H1 (cell line): ENCODE data around the gene PTCD3. TPM values are rescaled to one million over a fixed set of nuclear protein-coding genes. Genes with fewer than 3 reads are reported as not detected.

Experiments
- CTCF ChIA-PET: fragments of 300-600 bp; sonication (Branson Sonifier 250); formaldehyde crosslinking; loops from one replicate; lab custom pipeline; 2021; ENCODE audit not compliant: partially characterized antibody; lab: Charles Lee
- POLR2A ChIA-PET: fragments of 300-600 bp; sonication (Branson Sonifier 250); formaldehyde crosslinking; loops from one replicate; lab custom pipeline; 2021; ENCODE audit warnings: inconsistent platforms; ENCODE audit not compliant: partially characterized antibody; lab: Charles Lee
- DNase-seq, 2 experiments: peaks; one replicate each; pipeline versions ENCODE4 v3.0.0 to v3.0.0-alpha.2; 2010 to 2022; ENCODE audit warnings: low spot score in 2 of 2, low read depth in 1 of 2, mixed read lengths in 1 of 2
- FAIRE-seq: peaks from 2 replicates; lab custom pipeline; 2011; peaks lifted over from hg19 to GRCh38; lab: Jason Lieb, UNC
- H2AFZ ChIP-seq: 2 replicates; pipeline ENCODE4 v1.8.1; 2012; ENCODE audit warnings: low read length, inconsistent platforms
- H2AK5ac ChIP-seq: 2 replicates; pipeline ENCODE4 v1.6.1; 2013; ENCODE audit warnings: low read depth, low read length
- H2BK120ac ChIP-seq: replicated peaks from 2 replicates; pipeline ENCODE3; 2013; ENCODE audit warnings: low read depth, low read length, inconsistent platforms
- H2BK12ac ChIP-seq: 2 replicates; pipeline ENCODE4 v1.6.1; 2013; ENCODE audit warnings: low read depth, low read length
- H2BK15ac ChIP-seq: 2 replicates; pipeline ENCODE4 v1.6.1; 2013; ENCODE audit warnings: low read length
- H2BK20ac ChIP-seq: 2 replicates; pipeline ENCODE4 v1.6.1; 2013; ENCODE audit warnings: low read length
- H2BK5ac ChIP-seq: 2 replicates; pipeline ENCODE4 v1.6.1; 2013; ENCODE audit warnings: low read depth, low read length
- H3K14ac ChIP-seq: 2 replicates; pipeline ENCODE4 v1.6.1; 2013; ENCODE audit warnings: inconsistent platforms; ENCODE audit not compliant: insufficient read length
- H3K18ac ChIP-seq: 2 replicates; pipeline ENCODE4 v1.6.1; 2013; ENCODE audit warnings: low read length; ENCODE audit errors: extremely low read depth
- H3K23ac ChIP-seq: 2 replicates; pipeline ENCODE4 v1.6.1; 2013; ENCODE audit warnings: inconsistent platforms; ENCODE audit not compliant: insufficient read length
- H3K23me2 ChIP-seq: 2 replicates; pipeline ENCODE4 v1.6.1; 2013; ENCODE audit warnings: low read depth, low read length
- H3K27ac ChIP-seq: 2 replicates; pipeline ENCODE4 v1.6.1; 2011; ENCODE audit warnings: low read depth, low read length, inconsistent platforms
- H3K27me3 ChIP-seq, 4 experiments: replicated peaks in 1 of 4; 1 replicate in 1 of 4; 2 replicates in 3 of 4; pipeline versions ENCODE4 v1.6.1 to v1.8.1; 2011 to 2013; ENCODE audit warnings: low read length in 3 of 4, mild to moderate bottlenecking in 3 of 4, inconsistent platforms in 2 of 4, mixed read lengths in 2 of 4, moderate library complexity in 1 of 4; ENCODE audit not compliant: control insufficient read depth in 3 of 4, insufficient read depth in 3 of 4; ENCODE audit errors: extremely low read depth in 1 of 4
- H3K36me3 ChIP-seq, 4 experiments: 2 replicates each; pipeline versions ENCODE4 v1.6.1 to v1.8.1; 2011 to 2013; ENCODE audit warnings: mild to moderate bottlenecking in 4 of 4, low read length in 3 of 4, moderate library complexity in 2 of 4, control low read depth in 1 of 4, inconsistent platforms in 1 of 4; ENCODE audit not compliant: insufficient read depth in 4 of 4, control insufficient read depth in 2 of 4
- H3K4ac ChIP-seq: replicated peaks from 2 replicates; pipeline ENCODE3; 2013; ENCODE audit warnings: low read length, low read depth, mixed read lengths, inconsistent platforms; ENCODE audit not compliant: insufficient read length
- H3K4me1 ChIP-seq, 4 experiments: replicated peaks in 1 of 4; 1 replicate in 1 of 4; 2 replicates in 3 of 4; pipeline versions ENCODE4 v1.6.1 to v1.8.1; 2011 to 2013; ENCODE audit warnings: low read length in 3 of 4, inconsistent platforms in 2 of 4, mixed read lengths in 1 of 4; ENCODE audit not compliant: insufficient read depth in 4 of 4, control insufficient read depth in 3 of 4
- H3K4me2 ChIP-seq, 2 experiments: 2 replicates each; pipeline versions ENCODE4 v1.6.1 to v1.8.1; 2011 to 2013; ENCODE audit warnings: low read depth in 2 of 2, low read length in 2 of 2, control low read depth in 1 of 2, inconsistent platforms in 1 of 2, mild to moderate bottlenecking in 1 of 2; ENCODE audit not compliant: insufficient read depth in 1 of 2
- H3K4me3 ChIP-seq, 4 experiments: fragments of 200-600, 300-600 bp in 1 of 4; sonication (generic), shearing (Covaris generic), sonication (Bioruptor Twin) in 1 of 4; 2 replicates each; pipeline versions ENCODE4 v1.5.1 to v1.8.1; 2011 to 2016; ENCODE audit warnings: low read length in 4 of 4, low read depth in 3 of 4, control low read depth in 2 of 4, inconsistent platforms in 2 of 4, mild to moderate bottlenecking in 2 of 4, mixed read lengths in 1 of 4, moderate library complexity in 1 of 4; ENCODE audit not compliant: insufficient read depth in 2 of 4; ENCODE audit errors: extremely low read depth in 1 of 4
- H3K56ac ChIP-seq: replicated peaks from 2 replicates; pipeline ENCODE3; 2013; ENCODE audit warnings: low read depth, mild to moderate bottlenecking, mixed read lengths, low read length, inconsistent platforms; ENCODE audit not compliant: insufficient read length
- H3K79me1 ChIP-seq: 2 replicates; pipeline ENCODE4 v1.6.1; 2013; ENCODE audit warnings: low read depth, low read length, control low read depth
- H3K79me2 ChIP-seq, 2 experiments: 2 replicates each; pipeline versions ENCODE4 v1.6.1 to v1.8.1; 2012 to 2013; ENCODE audit warnings: low read length in 2 of 2, mild to moderate bottlenecking in 2 of 2, inconsistent platforms in 1 of 2; ENCODE audit not compliant: insufficient read depth in 2 of 2, control insufficient read depth in 1 of 2
- H3K9ac ChIP-seq, 4 experiments: replicated peaks in 1 of 4; 1 replicate in 1 of 4; 2 replicates in 3 of 4; pipeline versions ENCODE4 v1.6.1 to v1.8.1; 2011 to 2013; ENCODE audit warnings: low read depth in 3 of 4, low read length in 3 of 4, control low read depth in 2 of 4, mild to moderate bottlenecking in 2 of 4, moderate library complexity in 2 of 4, inconsistent platforms in 1 of 4; ENCODE audit errors: extremely low read depth in 1 of 4
- H3K9me3 ChIP-seq, 2 experiments: 2 replicates each; pipeline versions ENCODE4 v1.6.1 to v1.8.1; 2012 to 2013; ENCODE audit warnings: mild to moderate bottlenecking in 2 of 2, moderate library complexity in 2 of 2, control low read depth in 1 of 2, inconsistent platforms in 1 of 2, low read depth in 1 of 2, low read length in 1 of 2, mixed read lengths in 1 of 2; ENCODE audit not compliant: insufficient read depth in 2 of 2
- H4K20me1 ChIP-seq, 2 experiments: replicated peaks in 1 of 2; 2 replicates each; pipeline versions ENCODE3 to v1.8.1; 2011 to 2013; ENCODE audit warnings: inconsistent platforms in 2 of 2, low read length in 2 of 2, mild to moderate bottlenecking in 1 of 2; ENCODE audit not compliant: insufficient read depth in 2 of 2, control insufficient read depth in 1 of 2
- H4K5ac ChIP-seq: 2 replicates; pipeline ENCODE4 v1.6.1; 2013; ENCODE audit warnings: low read length, low read depth, mixed read lengths, inconsistent platforms; ENCODE audit not compliant: insufficient read length
- H4K8ac ChIP-seq: 2 replicates; pipeline ENCODE4 v1.8.0; 2013; ENCODE audit warnings: mild to moderate bottlenecking, moderate library complexity, low read length, inconsistent platforms; ENCODE audit not compliant: insufficient read depth; ENCODE audit errors: extremely low read depth
- H4K91ac ChIP-seq: replicated peaks from 2 replicates; pipeline ENCODE3; 2013; ENCODE audit warnings: low read length, mixed read lengths, inconsistent platforms; ENCODE audit not compliant: insufficient read length
- BRCA1 ChIP-seq: IDR thresholded peaks from 2 replicates; pipeline ENCODE4 v1.6.1; 2012; ENCODE audit warnings: low read depth, low read length, improper control_type of control experiment
- CHD2 ChIP-seq: IDR thresholded peaks from 2 replicates; pipeline ENCODE4 v1.6.1; 2012; ENCODE audit warnings: low read length, improper control_type of control experiment
- GTF2F1 ChIP-seq: IDR thresholded peaks from 2 replicates; pipeline ENCODE4 v1.6.1; 2012; ENCODE audit warnings: low read depth, low read length, improper control_type of control experiment, borderline replicate concordance
- HDAC2 ChIP-seq, 2 experiments: fragments of 300-600 bp in 1 of 2; sonication (generic) in 1 of 2; IDR thresholded peaks; 2 replicates each; pipeline ENCODE4 v1.6.1; 2011 to 2012; ENCODE audit warnings: low read depth in 2 of 2, low read length in 2 of 2, mild to moderate bottlenecking in 2 of 2, moderate library complexity in 2 of 2, borderline replicate concordance in 1 of 2, inconsistent platforms in 1 of 2
- HDAC6 ChIP-seq: IDR thresholded peaks from one replicate; pipeline ENCODE4 v1.7.1; 2012; ENCODE audit warnings: low read depth, mild to moderate bottlenecking, inconsistent platforms, low read length, moderate library complexity
- JUN ChIP-seq: IDR thresholded peaks from 2 replicates; pipeline ENCODE4 v1.6.1; 2011; ENCODE audit warnings: low read depth, mild to moderate bottlenecking, improper control_type of control experiment, low read length
- JUND ChIP-seq: IDR thresholded peaks from 2 replicates; pipeline ENCODE4 v1.6.1; 2011; ENCODE audit warnings: mild to moderate bottlenecking, improper control_type of control experiment, low read length
- NANOG ChIP-seq: IDR thresholded peaks from 2 replicates; pipeline ENCODE4 v1.6.1; 2011; ENCODE audit warnings: low read length, low read depth, mild to moderate bottlenecking, inconsistent platforms; ENCODE audit not compliant: insufficient read depth, poor library complexity, severe bottlenecking
- POU5F1 ChIP-seq: IDR thresholded peaks from 2 replicates; pipeline ENCODE4 v1.6.1; 2011; ENCODE audit warnings: low read depth, mild to moderate bottlenecking, low read length, moderate library complexity
- RFX5 ChIP-seq: IDR thresholded peaks from 2 replicates; pipeline ENCODE4 v1.6.1; 2011; ENCODE audit warnings: low read depth, low read length, improper control_type of control experiment, borderline replicate concordance
- SAP30 ChIP-seq: fragments of 300-600 bp; sonication (generic); IDR thresholded peaks from 2 replicates; pipeline ENCODE4 v1.7.1; 2012; ENCODE audit warnings: low read length, moderate library complexity, mild to moderate bottlenecking, inconsistent platforms; ENCODE audit not compliant: insufficient read depth, insufficient replicate concordance
- SP4 ChIP-seq: IDR thresholded peaks from 2 replicates; pipeline ENCODE4 v1.6.1; 2012; ENCODE audit warnings: low read length, inconsistent platforms
- SUZ12 ChIP-seq: fragments of 200-600 bp; sonication (generic); IDR thresholded peaks from 2 replicates; pipeline ENCODE4 v1.6.1; 2012; ENCODE audit warnings: mild to moderate bottlenecking, inconsistent platforms, low read length, moderate library complexity, mixed read lengths
- WGBS, 2 experiments: shearing (Covaris generic) in 1 of 2; methylation state at CpG; one replicate each; pipeline versions ENCODE4 v1.1.6 to v1.1.7; 2013 to 2015; ENCODE audit warnings: low lambda C conversion rate in 2 of 2, mixed read lengths in 2 of 2, inconsistent platforms in 1 of 2, low coverage in 1 of 2, missing lambda C conversion rate in 1 of 2; ENCODE audit not compliant: insufficient replicate concordance in 2 of 2, insufficient coverage in 1 of 2, insufficient read length in 1 of 2; ENCODE audit errors: extremely low coverage in 1 of 2, missing lambda C conversion rate in 1 of 2; 5-methylcytosine and 5-hydroxymethylcytosine counted together
- polyA plus RNA-seq, 7 experiments: library from polyadenylated mRNA; depleted of rRNA in 3 of 7; stranded (reverse) in 5 of 7; unstranded in 2 of 7; fragments of >200 nt in 5 of 7; fragments of 200-250 nt in 2 of 7; gene quantifications; 1 replicate in 5 of 7; 2 replicates in 1 of 7; 4 replicates in 1 of 7; pipeline versions ENCODE4 v1.2.1 to v1.2.3, GENCODE V29; 2011 to 2013; ENCODE audit warnings: missing spikeins in 2 of 7, mixed read lengths in 2 of 7
- total RNA-seq: library from RNA; stranded (reverse); fragmentation: NEBNext Ultra II Directional; extraction: Animal tissue kit (Norgen Biotek cat#: 25700); gene quantifications from 2 replicates; pipeline ENCODE4 v1.2.1, GENCODE V29; 2021
- TF ChIP-seq, protein P1 (sequence below): IDR thresholded peaks from 2 replicates; pipeline ENCODE4 v1.6.1; 2011; ENCODE audit warnings: low read depth, mild to moderate bottlenecking, low read length; ENCODE audit not compliant: insufficient read depth

The PTCD3 gene
- total and polyA plus RNA-seq, 2 of the 8 experiments (the other 6 are each of a cell fraction or from before 2014, with no cell fraction given) = 64.3 to 192 TPM

DNA sequence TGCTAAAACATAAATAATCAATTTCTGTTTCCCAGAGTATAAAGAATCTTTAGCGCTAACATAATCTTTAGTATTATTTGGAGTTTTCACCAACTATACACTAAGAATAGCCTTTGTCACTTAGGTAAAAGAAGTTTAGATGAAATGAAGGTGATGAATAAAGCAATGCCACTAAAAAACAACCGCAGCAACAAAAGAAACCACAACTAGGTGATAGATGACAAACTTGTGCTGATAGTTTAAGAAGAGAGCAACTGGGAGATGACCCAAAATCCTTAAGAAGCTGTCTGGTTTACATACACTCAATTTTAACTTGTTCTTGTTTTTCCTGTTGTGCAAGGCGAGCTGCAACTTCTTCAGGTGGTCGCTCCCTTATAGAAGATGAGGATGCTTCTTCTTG, 64.4 kb downstream of the PTCD3 start:
- H3K4ac ChIP-seq = no peak overlapping the region
- H3K4me3 ChIP-seq = no peak overlapping the region
- no peaks in the 10 kb centered on the region for H3K79me2 ChIP-seq
- WGBS, 2 experiments = 93% methylated on average over 4 of the region's 4 CpGs; no CpG with 5 or more reads in 1 of the 2 experiments
- H3K14ac ChIP-seq = no peak overlapping the region
- no peak overlapping the region for H2AFZ ChIP-seq
- H3K56ac ChIP-seq = no peak overlapping the region
- FAIRE-seq = no peak
- no peaks in the 10 kb centered on the region for H3K79me1 ChIP-seq
- no peak overlapping the region for H3K27ac ChIP-seq
- no peaks in the 10 kb centered on the region for H3K9me3 ChIP-seq
- no peak overlapping the region for H2BK120ac ChIP-seq
- H4K20me1 ChIP-seq = no peaks in the 10 kb centered on the region
- H3K36me3 ChIP-seq = peaks cover 2 to 48% (median 26%) of the 10 kb centered on the region in 4 experiments; a peak in 6 of 8 replicates
- ChIA-PET POLR2A (no interaction called here), CTCF (no interaction called here)
- no peaks in the 10 kb centered on the region for H3K4me1 ChIP-seq
- no peak overlapping the region for H2BK15ac ChIP-seq
- no peaks in the 10 kb centered on the region for H3K27me3 ChIP-seq
- no peak overlapping the region for H3K4me2 ChIP-seq
- H2BK20ac ChIP-seq = no peak overlapping the region
- H3K18ac ChIP-seq = no peak overlapping the region
- H3K23me2 ChIP-seq = no peaks in the 10 kb centered on the region
- H2AK5ac ChIP-seq = no peak overlapping the region
- H2BK5ac ChIP-seq = no peak overlapping the region
- H3K9ac ChIP-seq = no peak overlapping the region
- no peak overlapping the region for H2BK12ac ChIP-seq
- H3K23ac ChIP-seq = no peak overlapping the region
- DNase-seq = no peak
- no peak overlapping the region for H4K91ac ChIP-seq
- no peak overlapping the region for H4K5ac ChIP-seq
- no peak overlapping the region for H4K8ac ChIP-seq
- no peak for TF ChIP-seq HDAC6
- no peak for TF ChIP-seq SUZ12
- no peak for TF ChIP-seq GTF2F1
- TF ChIP-seq NANOG = no peak
- no peak for TF ChIP-seq SP4
- TF ChIP-seq RFX5 = no peak
- no peak for TF ChIP-seq POU5F1
- TF ChIP-seq JUND = no peak
- TF ChIP-seq HDAC2 (IDR thresholded peaks at IDR 0.05; ENCODE audit: borderline replicate concordance in 1 of 2, low read depth in 2 of 2, low read length in 2 of 2) = no peak
- no peak for TF ChIP-seq CHD2
- no peak for TF ChIP-seq SAP30
- no peak for TF ChIP-seq BRCA1
- no peak for TF ChIP-seq JUN
- TF ChIP-seq, protein P1, sequence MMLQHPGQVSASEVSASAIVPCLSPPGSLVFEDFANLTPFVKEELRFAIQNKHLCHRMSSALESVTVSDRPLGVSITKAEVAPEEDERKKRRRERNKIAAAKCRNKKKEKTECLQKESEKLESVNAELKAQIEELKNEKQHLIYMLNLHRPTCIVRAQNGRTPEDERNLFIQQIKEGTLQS = no peak
